ENCODE results near the gene MELTF. TPM values are rescaled to one million over a fixed set of nuclear protein-coding genes. Genes with fewer than 3 reads are reported as not detected.
A peak's percentile ranks its signal among the peaks of the same experiment; 100 is the strongest.

MELTF gene
- total RNA-seq, 1 donor from 2014 or later = 10.8 TPM

DNA sequence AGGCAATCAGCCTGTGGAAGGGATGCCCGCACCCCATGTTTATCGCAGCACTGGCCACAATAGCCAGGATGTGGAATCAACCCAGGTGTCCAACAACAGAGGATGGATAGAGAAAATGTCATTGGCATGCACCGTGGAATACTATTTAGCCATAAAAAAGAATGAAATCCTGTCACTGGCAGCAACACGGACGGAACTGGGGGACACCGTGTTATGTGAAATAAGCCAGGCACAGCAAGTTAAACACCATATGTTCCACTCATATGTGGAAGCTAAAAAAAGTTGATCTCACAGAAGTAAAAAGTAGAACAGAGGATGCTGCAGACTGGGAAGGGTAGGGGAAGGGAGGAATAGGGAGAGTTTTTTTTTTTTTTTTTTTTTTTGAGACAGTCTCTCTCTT lies 15.6 kb downstream of the MELTF start:
- intact Hi-C loops (cut with DNase I) = no loop called here
- no peak for DNase-seq (ENCODE audit: low spot score)

GRCh38 chr3:197012540-197012883 lies 17.1 kb downstream of the MELTF start:
- intact Hi-C loops (cut with DNase I) = no loop called here

DNA sequence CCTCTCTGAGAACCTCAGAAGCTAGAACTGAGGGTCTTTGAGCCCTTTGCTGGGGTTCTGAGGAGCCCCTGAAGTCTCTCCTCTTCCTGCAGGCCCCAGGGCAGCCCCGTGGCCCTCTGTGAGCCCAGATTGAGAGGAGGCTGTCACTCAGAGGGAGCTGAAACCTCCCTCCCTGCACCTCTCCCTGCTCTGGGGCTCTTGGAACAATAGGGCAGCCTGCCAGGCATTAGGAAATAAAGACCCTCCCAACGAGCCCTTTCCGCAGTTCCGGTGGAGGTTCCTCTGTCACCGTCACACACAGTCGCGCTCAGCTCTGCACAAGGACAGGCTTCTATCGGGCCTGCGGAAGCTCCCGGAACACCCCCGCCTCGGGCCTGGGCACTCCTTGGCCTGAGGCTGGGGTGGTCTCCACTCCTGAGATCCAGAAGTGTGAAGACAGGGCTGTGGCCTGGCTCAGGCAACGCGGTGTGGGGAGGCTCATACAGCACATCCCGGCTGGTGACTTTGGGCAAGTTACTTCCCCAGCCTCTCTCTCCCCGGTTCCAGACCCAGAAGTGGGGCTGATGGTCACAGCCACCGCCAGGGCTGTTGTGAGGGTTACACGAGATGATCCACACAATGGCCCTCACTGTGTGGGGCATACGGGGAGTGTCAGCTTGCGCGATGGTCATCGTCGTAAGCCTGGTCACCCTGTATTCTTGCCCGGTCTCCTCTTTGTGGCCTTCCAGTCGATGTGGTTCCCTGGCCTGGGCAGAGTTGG lies 17.7 kb downstream of the MELTF start:
- intact Hi-C loops (cut with DNase I) = no loop called here
- no peak for DNase-seq (ENCODE audit: low spot score)

More at GRCh38 chr3:197012540-197012883, 17.1 kb downstream of the MELTF start:
- no peak for DNase-seq (ENCODE audit: low spot score)

DNA sequence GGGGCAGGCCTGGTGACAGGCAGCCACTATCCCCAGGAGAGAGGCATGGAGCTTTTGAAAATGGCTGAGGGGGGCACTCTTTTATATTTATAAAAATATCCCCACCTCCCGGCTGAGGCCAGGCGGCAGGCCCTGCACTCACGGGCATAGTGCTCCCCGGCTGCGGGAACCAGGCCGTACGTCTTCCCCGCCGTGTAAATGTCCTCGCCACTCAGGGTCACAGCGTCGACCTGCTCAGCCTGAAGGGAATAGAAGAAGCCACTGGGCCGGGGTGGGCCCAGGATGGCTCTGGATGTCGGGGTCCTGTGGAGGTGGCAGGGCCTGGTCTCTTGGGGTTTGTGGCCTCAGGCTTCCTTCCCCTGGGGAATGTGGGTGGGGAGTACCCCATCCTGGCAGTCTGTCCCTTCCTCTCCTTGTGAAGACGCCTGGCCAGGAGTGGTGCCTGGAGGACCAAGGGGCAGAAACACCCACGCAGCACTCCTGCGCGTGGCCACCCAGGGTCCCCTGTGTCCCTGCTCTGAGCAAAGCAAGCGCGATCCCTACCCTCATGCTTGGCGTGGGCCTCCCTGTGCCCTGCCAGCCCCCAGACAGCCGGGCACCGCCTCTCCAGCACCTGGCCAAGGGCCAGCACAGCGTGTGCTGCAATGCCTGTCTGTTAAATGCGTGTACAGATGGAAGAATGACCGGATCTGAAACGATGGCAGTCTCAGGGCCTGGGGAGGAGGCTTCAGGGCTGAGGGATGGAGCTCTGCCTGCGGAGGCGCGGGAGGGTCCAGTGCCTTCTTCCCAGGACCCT lies 18.9 kb downstream of the MELTF start:
- intact Hi-C loops (cut with DNase I) = no loop called here
- DNase-seq (ENCODE audit: low spot score) = no peak

- intact Hi-C loops (cut with DNase I) = no loop called here
These were observed 20.0 kb downstream of the MELTF start for GRCh38 chr3:197009532-197010019.

DNA sequence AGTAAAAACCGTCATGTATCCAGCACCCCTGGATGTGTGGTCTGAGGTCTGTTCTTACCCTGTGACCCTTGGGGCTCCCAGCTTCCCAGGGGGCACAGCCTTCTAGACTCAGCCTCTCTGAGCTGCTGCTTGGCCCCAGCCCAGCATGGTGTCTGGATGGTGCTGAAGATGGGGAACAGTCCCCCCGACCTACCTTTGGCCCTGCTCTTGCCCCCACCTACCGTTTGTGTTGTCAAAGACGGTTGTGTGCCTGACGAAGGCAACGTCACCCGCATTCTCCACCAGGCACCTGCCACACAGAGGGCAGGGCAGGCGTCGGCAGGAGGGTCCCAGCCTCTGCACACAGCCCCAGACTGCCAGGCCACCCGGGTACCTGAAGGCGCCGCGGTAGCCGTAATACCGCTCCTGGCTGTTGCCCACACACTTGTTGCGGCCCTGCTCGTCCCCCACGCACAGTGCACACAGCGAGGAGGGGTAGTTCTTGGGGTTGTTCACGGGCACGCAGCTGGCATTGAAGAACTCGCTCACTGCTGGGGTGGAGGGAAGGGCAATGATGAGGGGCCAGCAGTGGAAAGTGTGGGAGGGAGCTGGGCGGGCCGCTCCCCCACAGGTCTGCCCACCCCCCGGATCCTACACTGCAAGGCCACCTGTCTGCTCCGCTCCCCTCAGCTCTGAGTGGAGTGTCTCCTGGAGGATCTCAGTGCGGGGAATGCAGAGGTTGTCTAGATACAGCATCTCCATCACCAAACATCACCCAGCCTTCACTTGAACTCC lies 21.0 kb downstream of the MELTF start:
- intact Hi-C loops (cut with DNase I) = no loop called here
- no peak for DNase-seq (ENCODE audit: low spot score)

More at GRCh38 chr3:197009532-197010019, 20.0 kb downstream of the MELTF start:
- DNase-seq (ENCODE audit: low spot score) = no peak

GRCh38 chr3:197007953-197008352 lies 21.7 kb downstream of the MELTF start:
- no peak for DNase-seq (ENCODE audit: low spot score)
- intact Hi-C loops (cut with DNase I) = no loop called here

- DNase-seq (ENCODE audit: low spot score) = no peak
- intact Hi-C loops (cut with DNase I) = no loop called here
These were observed 22.2 kb downstream of the MELTF start for GRCh38 chr3:197007296-197007940.

DNA sequence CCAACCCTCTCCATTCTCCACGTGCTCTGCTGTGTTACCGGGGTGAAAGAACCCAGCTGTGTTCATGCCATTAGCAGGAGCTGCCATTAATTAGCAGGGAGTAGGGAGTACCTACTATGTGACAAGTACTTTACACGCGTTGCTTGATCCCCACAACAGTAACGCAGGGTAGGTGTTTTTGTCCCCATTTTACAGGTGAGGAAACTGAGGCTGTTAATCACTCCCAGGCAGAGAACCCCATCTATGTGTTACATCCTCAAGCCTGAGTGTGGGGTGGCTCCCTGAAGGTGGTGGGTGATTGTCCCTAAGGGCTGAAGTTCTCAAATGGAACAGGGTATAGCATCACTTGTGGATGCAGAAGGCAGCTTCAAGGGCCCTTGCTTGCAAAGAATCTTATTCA lies 22.8 kb downstream of the MELTF start:
- intact Hi-C loops (cut with DNase I) = no loop called here
- DNase-seq (ENCODE audit: low spot score) = no peak

DNA sequence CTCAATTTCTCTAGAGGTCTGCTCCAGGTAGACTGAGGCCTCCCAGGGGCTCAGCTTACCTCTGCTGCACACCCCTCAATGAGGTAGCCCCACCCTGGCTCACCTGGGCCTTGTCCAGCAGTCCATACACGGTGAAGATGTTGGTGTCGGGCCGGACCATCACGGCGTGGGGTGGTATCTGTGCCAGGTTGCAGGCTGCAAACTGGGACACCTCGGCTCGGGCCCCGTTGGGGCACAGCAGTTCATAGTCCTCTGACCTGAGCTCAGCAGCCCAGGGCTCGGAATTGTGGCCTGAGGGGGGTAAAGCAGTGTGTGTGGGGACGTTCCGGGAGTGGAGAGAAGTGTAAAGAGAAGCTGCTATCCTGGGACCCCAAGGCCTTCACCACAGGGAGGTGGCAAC lies 23.2 kb downstream of the MELTF start:
- intact Hi-C loops (cut with DNase I) = no loop called here
- DNase-seq (ENCODE audit: low spot score) = no peak

- DNase-seq (ENCODE audit: low spot score) = no peak
- intact Hi-C loops (cut with DNase I) = loop anchor here (2.0 to 5.0 kb wide), 2 partner anchors 183 to 504 kb away; no protein-coding TSS in a partner anchor
These were observed 25.9 kb downstream of the MELTF start for GRCh38 chr3:197003461-197004385.

DNA sequence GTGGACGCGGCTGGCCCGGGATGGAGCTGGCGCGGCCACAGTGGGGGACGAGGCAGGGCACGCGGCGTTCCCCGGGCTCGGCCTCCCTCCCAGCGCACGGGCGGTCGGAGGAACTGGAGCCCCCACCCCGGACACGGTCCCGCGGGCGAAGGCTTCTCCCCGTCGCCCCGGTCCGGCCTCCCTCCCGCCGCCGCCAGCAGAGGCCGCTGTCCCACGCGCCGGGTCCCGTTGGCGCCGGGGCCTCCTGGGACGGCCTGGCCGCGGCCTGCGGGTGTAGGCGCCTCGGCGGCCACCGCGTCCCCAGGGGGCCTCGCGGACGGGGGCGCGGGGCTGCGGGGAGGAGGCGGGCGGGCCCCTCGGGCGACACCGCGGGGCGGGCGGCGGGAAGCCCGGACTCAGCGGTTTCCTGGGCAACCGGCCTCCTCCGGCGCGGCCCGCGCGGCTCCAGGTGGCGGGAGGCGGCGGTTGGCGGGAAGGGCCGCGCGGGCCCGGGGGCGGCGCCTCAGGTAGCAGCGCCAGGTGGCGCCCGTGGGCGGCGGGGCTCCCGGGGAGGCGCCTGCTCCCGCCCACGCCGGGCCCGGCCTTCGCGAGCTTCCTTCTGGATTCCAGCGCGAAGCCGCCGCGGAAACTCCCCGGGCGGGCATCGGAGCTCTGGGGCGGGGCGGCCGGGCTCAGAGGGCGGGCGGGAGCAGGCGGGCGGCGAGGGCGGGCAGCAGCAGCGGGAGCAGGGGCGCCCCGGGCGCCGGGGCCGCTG lies 26.7 kb downstream of the MELTF start:
- intact Hi-C loops (cut with DNase I) = loop anchor here (2.0 to 5.0 kb wide), 2 partner anchors 184 to 504 kb away; no protein-coding TSS in a partner anchor
- DNase-seq (ENCODE audit: low spot score) = peak; percentile 87

- intact Hi-C loops (cut with DNase I) = loop anchor here (2.0 to 5.0 kb wide), 2 partner anchors 185 to 505 kb away; no protein-coding TSS in a partner anchor
- no peak for DNase-seq (ENCODE audit: low spot score)
These were observed 27.5 kb downstream of the MELTF start for GRCh38 chr3:197001972-197002700.

DNA sequence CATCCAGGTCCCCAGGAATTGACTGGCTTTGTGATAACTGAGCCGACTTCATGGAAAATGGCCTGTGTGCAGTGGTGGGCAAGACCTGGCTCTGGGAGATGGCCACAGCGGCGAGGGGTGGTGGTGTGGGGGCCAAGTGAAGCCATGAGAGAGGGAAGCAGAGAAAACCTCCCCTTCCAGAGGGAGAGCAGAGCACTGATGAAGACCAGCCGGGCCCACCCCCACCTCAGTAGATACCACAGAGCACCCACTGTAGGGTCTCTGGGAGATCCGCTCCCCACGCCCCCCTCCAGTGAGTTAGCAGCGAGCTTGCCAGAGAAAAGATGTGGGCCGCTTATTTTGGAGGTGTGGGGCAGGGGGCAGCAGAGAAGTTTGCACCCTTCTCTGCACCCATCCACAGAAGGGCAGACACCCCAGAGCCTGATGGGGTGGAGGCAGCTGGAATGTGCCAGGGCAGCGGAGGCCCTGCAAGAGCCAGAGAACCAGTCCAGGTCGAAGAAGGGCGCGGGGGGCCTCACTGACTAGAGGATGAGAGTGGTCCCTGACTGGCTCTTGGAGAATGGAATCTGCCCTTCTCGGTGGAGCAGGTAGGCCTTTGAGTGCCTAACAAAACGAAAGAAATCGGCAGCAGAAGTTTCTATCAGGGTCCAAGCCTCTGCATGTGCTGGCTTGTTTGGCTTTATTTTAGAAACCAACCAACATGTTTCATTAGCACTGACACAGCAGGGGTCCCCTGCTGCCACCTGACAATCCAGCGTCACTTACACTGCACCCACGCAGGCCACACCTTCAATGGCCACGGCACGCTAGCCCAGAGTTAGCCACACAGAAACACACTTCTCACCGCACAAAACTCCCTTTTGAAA lies 28.3 kb downstream of the MELTF start:
- no peak for DNase-seq (ENCODE audit: low spot score)
- intact Hi-C loops (cut with DNase I) = loop anchor here (5.0 kb wide), 1 partner anchor 506 kb away; no protein-coding TSS in a partner anchor

- DNase-seq (ENCODE audit: low spot score) = no peak
- intact Hi-C loops (cut with DNase I) = loop anchor here (5.0 kb wide), 1 partner anchor 507 kb away; no protein-coding TSS in a partner anchor
These were observed 29.4 kb downstream of the MELTF start for GRCh38 chr3:197000211-197000610.

Measured in cardiac septum (tissue), 1 donor.